OCI-LY7 (cell line): ENCODE measurements around the gene BCL3. TPM values are rescaled to one million over a fixed set of nuclear protein-coding genes. Genes with fewer than 3 reads are reported as not detected.

Experiments
- BruUV-seq: library from RNA; stranded (reverse); fragments of 400-500 nt; replicated peaks from 2 replicates; lab custom pipeline; 2021; lab: Mats Ljungman, UMichigan
- CTCF ChIA-PET: fragments of 300-600 bp; sonication (Branson Sonifier 250); formaldehyde crosslinking; loops from one replicate; lab custom pipeline; 2022; ENCODE audit warnings: antibody characterized with exemption; ENCODE audit not compliant: unreplicated experiment; lab: Charles Lee
- POLR2A ChIA-PET: fragments of 300-600 bp; sonication (Branson Sonifier 250); formaldehyde crosslinking; loops from one replicate; lab custom pipeline; 2022; ENCODE audit warnings: antibody characterized with exemption; lab: Charles Lee
- DNase-seq: peaks from one replicate; pipeline ENCODE4 v3.0.0-alpha.2; 2015; ENCODE audit warnings: low spot score
- H2AFZ ChIP-seq: fragments of 200-600 bp; sonication (generic), shearing (Covaris generic); 2 replicates; pipeline ENCODE4 v1.6.1; 2014; ENCODE audit warnings: mild to moderate bottlenecking, antibody characterized with exemption, low read length, moderate library complexity
- H3K27ac ChIP-seq: fragments of 200-600 bp; sonication (generic); 2 replicates; pipeline ENCODE4 v1.5.1; 2014; ENCODE audit warnings: mixed run types, low read depth, mild to moderate bottlenecking, moderate library complexity, low read length, inconsistent platforms; ENCODE audit not compliant: poor library complexity, severe bottlenecking
- H3K36me3 ChIP-seq: fragments of 200-600 bp; sonication (generic); 2 replicates; pipeline ENCODE4 v1.6.1; 2014; ENCODE audit warnings: mild to moderate bottlenecking, antibody characterized with exemption, low read length, moderate library complexity, mixed read lengths; ENCODE audit not compliant: insufficient read depth
- H3K4me1 ChIP-seq: fragments of 200-600 bp; sonication (generic); 2 replicates; pipeline ENCODE4 v1.5.1; 2014; ENCODE audit warnings: mild to moderate bottlenecking, low read length; ENCODE audit not compliant: insufficient read depth, poor library complexity, severe bottlenecking
- H3K4me2 ChIP-seq: fragments of 200-600 bp; sonication (generic); 2 replicates; pipeline ENCODE4 v1.6.1; 2014; ENCODE audit warnings: mild to moderate bottlenecking, low read length
- H3K4me3 ChIP-seq: fragments of 200-600 bp; sonication (generic); 2 replicates; pipeline ENCODE4 v1.5.1; 2014; ENCODE audit warnings: mild to moderate bottlenecking, low read depth, low read length; ENCODE audit not compliant: poor library complexity, severe bottlenecking
- H3K79me2 ChIP-seq: fragments of 200-600 bp; sonication (generic); 2 replicates; pipeline ENCODE4 v1.6.1; 2016; ENCODE audit warnings: low read depth, mild to moderate bottlenecking, low read length, moderate library complexity, mixed read lengths; ENCODE audit not compliant: insufficient read depth
- H3K9me2 ChIP-seq: fragments of 200-600 bp; sonication (generic); 2 replicates; pipeline ENCODE4 v1.6.1; 2016; ENCODE audit warnings: mild to moderate bottlenecking, low read length, mixed read lengths; ENCODE audit not compliant: insufficient read depth
- H3K9me3 ChIP-seq: fragments of 200-600 bp; sonication (generic); 2 replicates; pipeline ENCODE4 v1.6.1; 2014; ENCODE audit warnings: mild to moderate bottlenecking, mixed run types, low read length, mixed read lengths
- H4K20me1 ChIP-seq: fragments of 200-600 bp; sonication (generic); 2 replicates; pipeline ENCODE4 v1.6.1; 2014; ENCODE audit warnings: mild to moderate bottlenecking, antibody characterized with exemption, low read length, moderate library complexity, mixed read lengths; ENCODE audit not compliant: insufficient read depth
- EZH2phosphoT487 ChIP-seq: fragments of 200-600 bp; sonication (generic); IDR thresholded peaks from 2 replicates; pipeline ENCODE4 v1.6.1; 2018; ENCODE audit warnings: low read depth, borderline replicate concordance, mild to moderate bottlenecking, mixed run types, antibody characterized with exemption, low read length, moderate library complexity, mixed read lengths
- intact Hi-C: fragments of 100-400 bp; cut with micrococcal nuclease; formaldehyde crosslinking; loops from one replicate; pipeline ENCODE4 v1.10.0; 2022; ENCODE audit not compliant: unreplicated experiment
- total RNA-seq, 2 experiments: library from RNA; depleted of rRNA in 1 of 2; stranded (reverse); fragments of >200 nt in 1 of 2; shearing (Covaris generic) in 1 of 2; gene quantifications; 2 replicates each; pipeline ENCODE4 v1.2.3, GENCODE V29; 2014 to 2022
- TF ChIP-seq, protein P1 (sequence below): fragments of 200-600 bp; sonication (generic); conservative IDR thresholded peaks from 2 replicates; pipeline ENCODE4 v1.5.1; 2014; ENCODE audit warnings: mild to moderate bottlenecking, antibody characterized with exemption, low read length, moderate library complexity, mixed read lengths

Gene BCL3
- total RNA-seq, 2 experiments from 2014 or later, result 10.2 to 18.6 TPM

DNA sequence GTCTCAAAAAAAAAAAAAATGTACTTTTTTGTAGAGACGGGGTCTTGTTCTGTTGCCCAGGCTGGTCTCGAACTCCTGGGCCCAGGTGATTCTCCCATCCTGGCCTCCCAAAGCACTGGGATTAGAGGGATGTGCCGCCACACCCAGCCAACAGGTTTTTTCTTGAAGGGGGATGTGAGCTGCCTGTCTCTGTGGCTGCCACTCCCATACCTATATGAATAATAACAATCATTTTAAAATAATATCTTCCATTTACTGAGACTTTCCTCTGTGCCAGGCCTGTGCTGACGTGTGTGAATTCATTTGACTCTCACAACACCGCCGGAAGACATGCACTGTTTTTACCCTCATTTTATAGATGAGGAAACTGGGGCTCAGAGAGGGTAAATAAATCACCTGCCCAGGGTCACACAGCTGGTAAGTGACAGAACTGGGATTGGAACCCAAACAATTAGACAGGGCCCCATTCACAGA, 7.2 kb upstream of the BCL3 start:
- Histone ChIP-seq H3K4me3 (no peak overlapping the region), H3K4me2 (peak overlapping the region; percentile 25; the same call in 1 of the 2 replicates), H4K20me1 (no peaks in the 10 kb centered on the region), H2AFZ (peak overlapping the region; percentile 65; the same call in 1 of the 2 replicates), H3K27ac (peak overlapping the region; percentile 16), H3K79me2 (no peaks in the 10 kb centered on the region), H3K9me3 (no peaks in the 10 kb centered on the region), H3K36me3 (no peaks in the 10 kb centered on the region), H3K4me1 (peaks cover 25% of the 10 kb centered on the region), H3K9me2 (no peaks in the 10 kb centered on the region)
- peak; percentile 34 for DNase-seq
- TF ChIP-seq EZH2phosphoT487, result no peak
- TF ChIP-seq, protein P1, sequence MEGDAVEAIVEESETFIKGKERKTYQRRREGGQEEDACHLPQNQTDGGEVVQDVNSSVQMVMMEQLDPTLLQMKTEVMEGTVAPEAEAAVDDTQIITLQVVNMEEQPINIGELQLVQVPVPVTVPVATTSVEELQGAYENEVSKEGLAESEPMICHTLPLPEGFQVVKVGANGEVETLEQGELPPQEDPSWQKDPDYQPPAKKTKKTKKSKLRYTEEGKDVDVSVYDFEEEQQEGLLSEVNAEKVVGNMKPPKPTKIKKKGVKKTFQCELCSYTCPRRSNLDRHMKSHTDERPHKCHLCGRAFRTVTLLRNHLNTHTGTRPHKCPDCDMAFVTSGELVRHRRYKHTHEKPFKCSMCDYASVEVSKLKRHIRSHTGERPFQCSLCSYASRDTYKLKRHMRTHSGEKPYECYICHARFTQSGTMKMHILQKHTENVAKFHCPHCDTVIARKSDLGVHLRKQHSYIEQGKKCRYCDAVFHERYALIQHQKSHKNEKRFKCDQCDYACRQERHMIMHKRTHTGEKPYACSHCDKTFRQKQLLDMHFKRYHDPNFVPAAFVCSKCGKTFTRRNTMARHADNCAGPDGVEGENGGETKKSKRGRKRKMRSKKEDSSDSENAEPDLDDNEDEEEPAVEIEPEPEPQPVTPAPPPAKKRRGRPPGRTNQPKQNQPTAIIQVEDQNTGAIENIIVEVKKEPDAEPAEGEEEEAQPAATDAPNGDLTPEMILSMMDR, result no peak
- ChIA-PET CTCF (no interaction called here), POLR2A (interaction anchor here (0.6 to 0.9 kb wide), 2 partner anchors 12 to 104 kb away, joined by 3 read pairs; no protein-coding TSS in a partner anchor)
- no TSS peak for BruUV-seq
- intact Hi-C loops, result no loop called here

GRCh38 chr19:44741841-44742329, 6.6 kb upstream of the BCL3 start:
- Histone ChIP-seq H3K27ac (no peak overlapping the region), H3K4me3 (no peak overlapping the region), H3K36me3 (no peaks in the 10 kb centered on the region), H3K4me1 (peaks cover 30% of the 10 kb centered on the region), H2AFZ (peak overlapping the region; percentile 41; the same call in 1 of the 2 replicates), H4K20me1 (no peaks in the 10 kb centered on the region), H3K4me2 (no peak overlapping the region; the same call in 1 of the 2 replicates), H3K9me2 (no peaks in the 10 kb centered on the region), H3K9me3 (no peaks in the 10 kb centered on the region), H3K79me2 (no peaks in the 10 kb centered on the region)
- no peak for DNase-seq
- CTCF ChIA-PET, result no interaction called here
- intact Hi-C loops, result no loop called here
- no TSS peak for BruUV-seq
- TF ChIP-seq, protein P1, result no peak
- TF ChIP-seq EZH2phosphoT487, result no peak
- POLR2A ChIA-PET, result interaction anchor here (0.6 to 0.9 kb wide), 2 partner anchors 11 to 104 kb away, joined by 3 read pairs; no protein-coding TSS in a partner anchor
